ENCODE results near the gene ATP5PD.

Gene ATP5PD

DNA sequence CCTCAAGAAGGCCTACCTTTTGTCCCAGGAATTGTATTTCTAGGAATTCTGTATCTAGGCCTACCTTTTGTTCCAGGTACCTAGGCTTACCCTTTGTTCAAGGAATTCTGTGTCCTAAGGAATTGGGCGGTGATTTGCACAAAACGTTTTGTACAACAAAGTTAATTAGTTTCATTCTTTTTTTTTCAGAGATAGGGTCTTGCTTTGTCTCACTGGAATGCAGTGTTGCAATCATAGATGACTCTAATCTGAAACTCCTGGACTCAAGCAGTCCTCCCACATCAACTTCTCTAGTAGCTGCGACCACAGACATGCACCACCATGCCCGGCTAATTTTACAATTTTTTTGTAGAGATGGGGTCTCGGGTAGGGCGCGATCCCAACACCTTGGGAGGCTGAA lies 52.3 kb downstream of the ATP5PD start:
- DNase-seq (ENCODE audit: low spot score): peak; percentile 17

DNA sequence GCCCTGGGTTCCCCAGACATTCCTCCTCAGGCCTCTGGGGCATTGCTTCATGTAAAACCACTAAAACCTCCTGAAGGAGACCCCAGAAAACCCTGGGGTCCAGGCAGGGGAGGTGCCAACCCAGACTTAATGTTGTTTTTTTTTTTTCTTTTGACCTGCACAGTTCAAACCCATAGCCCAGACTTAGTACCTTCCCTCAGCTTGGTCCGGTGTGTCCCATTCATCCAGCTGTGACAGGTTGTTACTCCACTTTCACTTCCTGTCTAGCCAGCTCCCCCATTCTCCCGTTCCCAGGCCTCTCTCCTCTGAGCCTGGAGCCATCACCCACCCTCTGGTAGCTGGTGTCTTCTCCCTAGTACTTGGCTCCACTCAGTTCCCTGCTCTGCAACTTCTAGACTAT lies 54.5 kb downstream of the ATP5PD start:
- peak; percentile 44 for DNase-seq (ENCODE audit: low spot score)

GRCh38 chr17:74990581-74991105 lies 56.1 kb downstream of the ATP5PD start:
- no peak for DNase-seq (ENCODE audit: low spot score)
